Endothelial cell (in vitro differentiated cells): ENCODE data around the gene GOSR1. TPM values are rescaled to one million over a fixed set of nuclear protein-coding genes. Genes with fewer than 3 reads are reported as not detected.
"Not testable (repeated sequence)": the region's sequence is repeated elsewhere in the genome, so short reads cannot be mapped to it uniquely, and the experiment has no call there.

Experiments
- DNase-seq: peaks from one replicate; pipeline ENCODE4 v3.0.0; 2021; ENCODE audit warnings: low spot score
- H3K27ac Mint-ChIP-seq: one replicate; pipeline ENCODE4 v1.8.0; 2021; ENCODE audit warnings: mixed read lengths, inconsistent platforms; ENCODE audit not compliant: unreplicated experiment
- H3K27me3 Mint-ChIP-seq: one replicate; pipeline ENCODE4 v1.8.0; 2021; ENCODE audit warnings: mild to moderate bottlenecking, moderate library complexity, mixed read lengths, inconsistent platforms; ENCODE audit not compliant: unreplicated experiment
- H3K36me3 Mint-ChIP-seq: one replicate; pipeline ENCODE4 v1.8.0; 2021; ENCODE audit warnings: mild to moderate bottlenecking, low read depth, mixed read lengths, inconsistent platforms; ENCODE audit not compliant: unreplicated experiment
- H3K4me1 Mint-ChIP-seq: one replicate; pipeline ENCODE4 v1.8.0; 2021; ENCODE audit warnings: mild to moderate bottlenecking, mixed read lengths, inconsistent platforms; ENCODE audit not compliant: unreplicated experiment
- H3K4me3 Mint-ChIP-seq: one replicate; pipeline ENCODE4 v1.8.0; 2021; ENCODE audit warnings: mild to moderate bottlenecking, mixed read lengths, inconsistent platforms; ENCODE audit not compliant: unreplicated experiment
- H3K9me3 Mint-ChIP-seq: one replicate; pipeline ENCODE4 v1.8.0; 2021; ENCODE audit warnings: mixed read lengths, inconsistent platforms; ENCODE audit not compliant: unreplicated experiment
- total RNA-seq: library from RNA; stranded (reverse); fragmentation: NEBNext Ultra II Directional; extraction: Animal tissue kit (Norgen Biotek cat#: 25700); gene quantifications from one replicate; pipeline ENCODE4 v1.2.1, GENCODE V29; 2021; ENCODE audit not compliant: unreplicated experiment
- TF ChIP-seq, protein P1 (sequence below): fragments of 200-600 bp; sonication (generic); IDR thresholded peaks from one replicate; pipeline ENCODE4 v1.5.0; 2021; ENCODE audit warnings: antibody characterized with exemption; ENCODE audit not compliant: unreplicated experiment

The GOSR1 gene
- total RNA-seq, 1 donor from 2014 or later: 47.5 TPM

- Mint-ChIP-seq H3K4me3 (no peak overlapping the region), H3K27ac (no peak overlapping the region), H3K9me3 (no peaks in the 10 kb centered on the region), H3K36me3 (peaks cover 8% of the 10 kb centered on the region), H3K27me3 (peaks cover 8% of the 10 kb centered on the region), H3K4me1 (peaks cover 35% of the 10 kb centered on the region)
- TF ChIP-seq, protein P1, sequence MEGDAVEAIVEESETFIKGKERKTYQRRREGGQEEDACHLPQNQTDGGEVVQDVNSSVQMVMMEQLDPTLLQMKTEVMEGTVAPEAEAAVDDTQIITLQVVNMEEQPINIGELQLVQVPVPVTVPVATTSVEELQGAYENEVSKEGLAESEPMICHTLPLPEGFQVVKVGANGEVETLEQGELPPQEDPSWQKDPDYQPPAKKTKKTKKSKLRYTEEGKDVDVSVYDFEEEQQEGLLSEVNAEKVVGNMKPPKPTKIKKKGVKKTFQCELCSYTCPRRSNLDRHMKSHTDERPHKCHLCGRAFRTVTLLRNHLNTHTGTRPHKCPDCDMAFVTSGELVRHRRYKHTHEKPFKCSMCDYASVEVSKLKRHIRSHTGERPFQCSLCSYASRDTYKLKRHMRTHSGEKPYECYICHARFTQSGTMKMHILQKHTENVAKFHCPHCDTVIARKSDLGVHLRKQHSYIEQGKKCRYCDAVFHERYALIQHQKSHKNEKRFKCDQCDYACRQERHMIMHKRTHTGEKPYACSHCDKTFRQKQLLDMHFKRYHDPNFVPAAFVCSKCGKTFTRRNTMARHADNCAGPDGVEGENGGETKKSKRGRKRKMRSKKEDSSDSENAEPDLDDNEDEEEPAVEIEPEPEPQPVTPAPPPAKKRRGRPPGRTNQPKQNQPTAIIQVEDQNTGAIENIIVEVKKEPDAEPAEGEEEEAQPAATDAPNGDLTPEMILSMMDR: no peak
- DNase-seq: no peak
Observed at GRCh38 chr17:30565073-30565935, 88.1 kb downstream of the GOSR1 start.

GRCh38 chr17:30566104-30566503, 88.9 kb downstream of the GOSR1 start:
- not testable (repeated sequence) for H3K36me3 Mint-ChIP-seq, H3K27ac Mint-ChIP-seq, H3K4me3 Mint-ChIP-seq, H3K27me3 Mint-ChIP-seq, DNase-seq, H3K9me3 Mint-ChIP-seq
- peaks cover 36% of the 10 kb centered on the region for H3K4me1 Mint-ChIP-seq

DNA sequence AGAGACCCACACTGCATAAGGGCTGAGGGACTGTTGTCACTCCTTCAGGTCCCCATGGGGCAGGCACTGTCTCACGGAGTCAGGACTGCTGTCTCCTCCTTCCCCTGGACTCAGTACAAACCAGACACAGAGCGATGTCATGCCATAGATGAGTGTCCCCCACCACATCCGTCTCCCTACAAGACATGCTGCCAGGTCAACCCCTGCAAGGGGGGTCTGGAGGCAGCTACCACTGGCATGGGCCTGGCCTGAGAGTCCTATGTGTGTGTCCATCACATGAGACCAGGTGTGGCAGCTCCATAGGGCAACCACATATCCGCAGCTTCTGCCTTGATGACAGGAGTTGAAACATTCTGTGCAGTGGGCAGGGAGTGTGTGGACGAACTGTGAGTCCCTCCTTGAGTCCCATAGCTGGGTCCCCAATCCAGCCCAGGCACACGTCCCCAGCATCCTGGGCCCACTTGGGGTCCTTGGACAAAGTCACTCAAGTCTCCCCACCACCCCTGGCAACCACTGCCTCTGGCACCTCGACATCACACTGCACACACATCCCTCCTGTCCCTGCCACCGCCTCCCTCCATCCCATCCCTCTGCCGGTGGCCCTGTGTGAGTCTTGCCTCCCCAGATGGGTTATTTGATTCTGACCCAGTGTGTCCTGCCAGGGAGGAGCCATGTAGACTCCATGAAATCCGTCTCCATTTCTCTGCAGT, 89.5 kb downstream of the GOSR1 start:
- H3K4me1 Mint-ChIP-seq: peaks cover 34% of the 10 kb centered on the region
- not testable (repeated sequence) for H3K9me3 Mint-ChIP-seq, H3K36me3 Mint-ChIP-seq, H3K4me3 Mint-ChIP-seq, DNase-seq, H3K27me3 Mint-ChIP-seq
- peak overlapping the region; percentile 1 for H3K27ac Mint-ChIP-seq

- H3K27ac Mint-ChIP-seq: peak overlapping the region; percentile 1
- peaks cover 34% of the 10 kb centered on the region for H3K4me1 Mint-ChIP-seq
Observed at GRCh38 chr17:30567231-30568116, 90.3 kb downstream of the GOSR1 start.

DNA sequence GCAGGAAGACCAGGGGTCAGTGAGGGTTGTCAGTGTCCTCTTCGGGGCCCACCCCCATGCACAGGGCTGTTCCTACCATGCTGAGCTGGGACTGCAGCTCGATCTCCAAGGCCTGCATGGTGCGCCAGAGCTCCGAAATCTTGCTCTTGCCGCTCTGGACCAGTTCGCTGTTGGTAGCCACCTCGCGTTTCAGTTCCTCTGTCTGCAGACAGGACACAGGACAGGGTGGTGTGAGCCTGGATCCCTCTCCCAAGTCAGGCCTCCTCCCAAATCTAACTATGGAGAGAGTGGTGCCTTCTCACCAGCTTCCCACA, 90.9 kb downstream of the GOSR1 start:
- peaks cover 8% of the 10 kb centered on the region for H3K27me3 Mint-ChIP-seq
- DNase-seq: no peak
- H3K4me3 Mint-ChIP-seq: no peak overlapping the region
- TF ChIP-seq, protein P1: no peak
- H3K36me3 Mint-ChIP-seq: peaks cover 8% of the 10 kb centered on the region
- no peaks in the 10 kb centered on the region for H3K9me3 Mint-ChIP-seq
- peaks cover 30% of the 10 kb centered on the region for H3K4me1 Mint-ChIP-seq
- no peak overlapping the region for H3K27ac Mint-ChIP-seq

More at GRCh38 chr17:30567231-30568116, 90.3 kb downstream of the GOSR1 start:
- H3K27me3 Mint-ChIP-seq: peaks cover 8% of the 10 kb centered on the region
- no peak for DNase-seq
- TF ChIP-seq, protein P1: no peak
- H3K36me3 Mint-ChIP-seq: peaks cover 8% of the 10 kb centered on the region
- H3K4me3 Mint-ChIP-seq: no peak overlapping the region
- H3K9me3 Mint-ChIP-seq: no peaks in the 10 kb centered on the region

- not testable (repeated sequence) for H3K27me3 Mint-ChIP-seq, H3K4me3 Mint-ChIP-seq, DNase-seq, H3K9me3 Mint-ChIP-seq, H3K36me3 Mint-ChIP-seq, H3K27ac Mint-ChIP-seq
- H3K4me1 Mint-ChIP-seq: peaks cover 16% of the 10 kb centered on the region
Observed at GRCh38 chr17:30569531-30570175, 92.4 kb downstream of the GOSR1 start.
